Suppressor macrophage treated with lipopolysaccharide for 4 hours (primary cell): ENCODE measurements around the gene ANO8.
"Not testable (repeated sequence)": the region's sequence is repeated elsewhere in the genome, so short reads cannot be mapped to it uniquely, and the experiment has no call there.

Source experiments
- DNase-seq: peaks from one replicate; pipeline ENCODE4 v3.0.0-alpha.2; 2020

The ANO8 gene, protein sequence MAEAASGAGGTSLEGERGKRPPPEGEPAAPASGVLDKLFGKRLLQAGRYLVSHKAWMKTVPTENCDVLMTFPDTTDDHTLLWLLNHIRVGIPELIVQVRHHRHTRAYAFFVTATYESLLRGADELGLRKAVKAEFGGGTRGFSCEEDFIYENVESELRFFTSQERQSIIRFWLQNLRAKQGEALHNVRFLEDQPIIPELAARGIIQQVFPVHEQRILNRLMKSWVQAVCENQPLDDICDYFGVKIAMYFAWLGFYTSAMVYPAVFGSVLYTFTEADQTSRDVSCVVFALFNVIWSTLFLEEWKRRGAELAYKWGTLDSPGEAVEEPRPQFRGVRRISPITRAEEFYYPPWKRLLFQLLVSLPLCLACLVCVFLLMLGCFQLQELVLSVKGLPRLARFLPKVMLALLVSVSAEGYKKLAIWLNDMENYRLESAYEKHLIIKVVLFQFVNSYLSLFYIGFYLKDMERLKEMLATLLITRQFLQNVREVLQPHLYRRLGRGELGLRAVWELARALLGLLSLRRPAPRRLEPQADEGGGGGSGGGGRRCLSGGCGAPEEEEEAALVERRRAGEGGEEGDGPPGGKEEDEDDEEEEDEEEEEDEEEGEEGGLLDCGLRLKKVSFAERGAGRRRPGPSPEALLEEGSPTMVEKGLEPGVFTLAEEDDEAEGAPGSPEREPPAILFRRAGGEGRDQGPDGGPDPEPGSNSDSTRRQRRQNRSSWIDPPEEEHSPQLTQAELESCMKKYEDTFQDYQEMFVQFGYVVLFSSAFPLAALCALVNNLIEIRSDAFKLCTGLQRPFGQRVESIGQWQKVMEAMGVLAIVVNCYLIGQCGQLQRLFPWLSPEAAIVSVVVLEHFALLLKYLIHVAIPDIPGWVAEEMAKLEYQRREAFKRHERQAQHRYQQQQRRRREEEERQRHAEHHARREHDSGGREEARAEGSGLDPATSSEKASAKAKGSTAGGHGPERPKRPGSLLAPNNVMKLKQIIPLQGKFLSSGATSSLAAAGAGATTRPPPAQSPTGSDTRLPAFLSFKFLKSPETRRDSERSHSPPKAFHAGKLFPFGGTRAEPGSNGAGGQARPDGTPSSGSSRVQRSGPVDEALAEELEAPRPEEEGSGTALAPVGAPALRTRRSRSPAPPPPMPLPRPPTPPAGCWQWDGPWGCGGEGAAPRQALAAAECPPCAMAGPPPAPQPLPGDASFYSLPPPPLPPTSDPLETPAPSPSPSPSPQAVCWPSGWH

DNA sequence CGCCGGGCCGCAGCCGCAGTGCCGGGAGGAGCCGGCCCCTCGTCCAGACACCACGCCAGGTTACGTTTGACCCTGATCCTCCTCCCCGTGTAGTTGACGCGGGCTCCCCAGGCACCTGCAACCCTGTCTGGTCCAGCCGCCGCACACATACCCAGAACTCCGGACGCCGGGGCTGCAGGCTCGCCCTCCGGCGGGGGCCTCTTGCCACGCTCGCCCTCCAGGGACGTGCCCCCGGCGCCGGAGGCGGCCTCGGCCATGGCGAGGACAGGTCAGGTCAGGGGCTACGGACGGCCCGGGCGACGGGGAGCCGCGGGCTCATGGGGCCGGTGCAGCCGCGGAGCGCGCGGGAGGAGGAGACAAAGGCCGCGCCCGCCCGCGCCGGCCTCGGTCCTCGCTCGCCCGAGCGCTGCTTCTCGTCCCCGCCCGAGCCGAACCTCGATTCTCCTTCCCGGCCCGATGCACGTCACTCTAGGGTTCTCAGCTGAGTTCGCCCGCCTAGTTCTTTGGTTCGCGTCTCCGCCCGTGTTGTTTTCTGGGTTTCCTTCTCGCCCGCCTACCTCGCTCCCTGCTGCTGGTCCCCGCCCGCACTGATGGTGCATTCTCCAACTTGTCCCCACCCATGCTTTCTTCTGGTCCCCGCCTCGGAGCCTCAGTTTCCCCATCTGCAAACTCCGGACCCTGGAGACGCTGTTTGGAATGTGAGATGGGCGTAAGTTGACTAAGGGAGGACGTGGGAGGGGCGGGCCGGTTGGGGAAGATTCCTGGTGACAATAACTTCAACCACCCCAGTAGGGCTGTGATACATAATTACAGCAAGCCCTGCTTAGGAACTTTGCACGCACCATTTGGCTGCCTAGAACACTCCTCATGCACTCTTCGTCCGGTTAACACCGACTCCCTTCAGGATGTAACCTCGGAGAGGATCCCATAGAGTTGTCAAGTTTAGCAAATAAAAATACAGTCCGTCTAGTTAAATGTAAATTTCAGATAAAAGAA lies at the start of gene ANO8:
Gene ANO8 (minus strand): TSS at position 442 of the 996 bp plus-strand sequence. CDS start 185 bp downstream, at position 257.
- peak; percentile 96 for DNase-seq

DNA sequence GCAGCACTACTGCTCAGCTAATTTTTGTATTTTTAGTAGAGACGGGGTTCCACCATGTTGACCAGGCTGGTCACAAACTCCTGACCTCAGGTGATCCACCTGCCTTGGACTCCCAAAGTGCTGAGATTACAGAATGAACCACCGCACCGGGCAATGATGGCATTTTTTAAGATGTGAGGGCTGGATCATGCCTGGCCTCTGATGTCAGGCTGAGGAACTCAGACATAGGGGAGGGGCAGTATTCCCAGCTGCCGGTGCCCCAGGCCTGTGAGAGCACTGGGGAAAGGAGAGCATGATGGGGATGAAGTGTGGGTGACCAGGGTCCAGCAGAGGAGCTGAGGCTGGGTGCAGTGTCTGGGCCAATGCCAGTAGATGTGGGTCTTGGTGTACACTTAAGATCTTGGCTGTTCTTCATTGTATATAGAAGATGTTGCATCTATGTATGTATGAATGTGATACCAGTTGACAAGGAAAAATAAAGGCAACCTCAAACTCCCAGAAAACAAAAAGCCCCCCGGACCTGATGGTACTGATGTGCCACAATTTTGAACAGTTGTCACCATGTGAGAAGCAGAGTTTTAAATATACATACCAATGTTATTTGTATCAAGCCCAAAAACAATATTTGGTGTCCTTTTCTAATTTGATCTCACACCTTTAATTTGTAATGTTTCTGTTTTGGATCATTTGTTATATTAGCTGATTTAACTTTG lies 45.9 kb upstream of the ANO8 start:
- no peak for DNase-seq

DNA sequence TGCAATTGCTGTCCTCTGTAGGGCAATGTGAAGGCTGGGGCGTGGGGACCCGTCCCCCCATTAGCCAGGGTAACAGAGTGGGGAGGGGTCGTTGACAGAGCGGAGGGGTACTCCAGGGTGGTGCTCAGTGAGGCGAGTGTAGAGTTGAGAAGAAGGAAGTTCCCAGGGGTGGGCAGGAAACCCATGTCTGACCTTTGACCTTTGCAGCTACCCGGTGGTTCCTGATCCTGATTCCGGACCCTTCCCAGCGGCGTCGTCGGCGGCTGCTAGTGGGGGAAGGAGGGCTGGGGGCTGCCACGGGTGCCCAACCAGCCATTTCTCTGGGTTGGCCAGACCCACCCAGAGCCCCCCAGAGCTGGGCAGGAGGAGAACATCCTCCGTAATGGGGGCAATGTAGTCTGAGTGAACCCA lies 44.6 kb upstream of the ANO8 start:
- DNase-seq: no peak

DNA sequence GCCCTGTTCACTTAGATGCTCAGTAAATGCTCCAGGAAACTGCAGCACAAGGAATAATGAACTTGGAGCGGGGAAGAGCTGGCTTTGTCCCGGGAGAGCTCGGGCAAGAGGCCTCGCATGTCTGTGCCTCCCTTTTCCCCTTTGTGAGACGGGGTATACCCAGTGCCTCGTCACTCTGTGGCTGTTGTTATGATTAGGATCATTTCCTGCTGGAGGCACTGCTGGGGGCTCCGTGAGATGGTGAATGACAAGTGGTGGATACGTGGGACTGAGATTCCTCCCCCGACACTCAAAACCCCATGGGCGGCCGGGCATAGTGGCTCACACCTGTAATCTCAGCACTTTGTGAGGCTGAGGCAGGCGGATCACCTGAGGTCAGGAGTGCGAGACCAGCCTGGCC lies 43.6 kb upstream of the ANO8 start:
- no peak for DNase-seq

DNA sequence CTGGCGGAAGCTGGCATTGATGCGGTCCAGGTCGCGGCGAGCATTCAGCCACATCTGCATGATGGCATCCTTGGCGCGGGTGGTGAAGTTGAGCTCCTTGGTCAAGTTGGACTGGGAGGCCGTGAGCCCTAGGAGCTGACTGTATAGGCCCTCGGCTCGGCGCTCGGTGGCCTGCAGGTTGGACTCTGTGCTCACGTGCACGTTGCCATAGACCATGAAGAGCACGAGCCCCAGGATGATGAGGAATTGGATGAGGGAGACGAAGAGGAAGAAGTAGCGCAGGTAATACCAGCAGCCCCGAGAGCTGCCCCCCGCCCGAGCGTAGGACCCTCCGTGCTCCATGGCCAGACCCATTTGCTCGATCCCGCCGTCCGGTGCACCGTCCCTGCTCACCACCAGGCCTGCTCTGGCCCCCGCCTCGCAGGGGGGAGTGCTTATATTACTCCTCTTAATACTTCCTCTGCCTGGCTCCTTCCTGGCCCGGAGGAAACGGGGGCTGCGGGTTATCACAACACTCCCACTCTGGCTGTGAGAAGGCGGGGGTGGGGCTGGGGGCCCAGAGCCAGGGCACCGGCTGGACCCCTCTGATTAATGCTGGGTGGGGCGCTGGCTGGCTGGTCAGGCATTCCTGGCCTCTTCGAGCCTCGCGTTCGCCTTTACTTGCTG lies 42.4 kb upstream of the ANO8 start, which contains the start of gene PLVAP:
Gene PLVAP (minus strand): TSS at position 408 of the 666 bp plus-strand sequence. CDS start 54 bp downstream, at position 354.
- no peak for DNase-seq

DNA sequence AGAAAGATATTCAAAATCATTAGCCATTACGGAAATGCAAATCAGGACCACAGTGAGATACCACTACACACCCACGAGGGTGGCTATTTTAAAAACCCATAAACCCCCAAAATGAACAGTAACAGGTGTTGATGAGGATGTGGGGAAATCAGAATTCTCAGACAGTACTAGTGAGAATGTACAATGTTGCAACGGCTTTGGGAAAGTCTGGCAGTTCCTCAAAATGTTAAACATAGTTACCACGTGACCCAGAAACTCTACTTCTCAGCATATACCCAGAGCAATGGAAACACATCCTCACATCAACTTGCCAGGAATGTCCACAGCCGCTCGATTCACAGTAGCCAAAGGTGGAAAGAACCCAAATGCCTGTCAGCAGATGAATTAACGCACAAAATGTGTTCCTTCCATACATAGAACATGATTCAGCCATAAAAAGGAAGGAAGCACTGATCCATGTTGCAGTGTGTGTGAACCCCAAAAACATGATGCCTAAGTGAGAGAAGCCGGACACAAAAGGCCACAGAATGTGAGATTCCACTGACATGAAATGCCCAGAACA lies 35.5 kb upstream of the ANO8 start:
- DNase-seq: peak; percentile 87

DNA sequence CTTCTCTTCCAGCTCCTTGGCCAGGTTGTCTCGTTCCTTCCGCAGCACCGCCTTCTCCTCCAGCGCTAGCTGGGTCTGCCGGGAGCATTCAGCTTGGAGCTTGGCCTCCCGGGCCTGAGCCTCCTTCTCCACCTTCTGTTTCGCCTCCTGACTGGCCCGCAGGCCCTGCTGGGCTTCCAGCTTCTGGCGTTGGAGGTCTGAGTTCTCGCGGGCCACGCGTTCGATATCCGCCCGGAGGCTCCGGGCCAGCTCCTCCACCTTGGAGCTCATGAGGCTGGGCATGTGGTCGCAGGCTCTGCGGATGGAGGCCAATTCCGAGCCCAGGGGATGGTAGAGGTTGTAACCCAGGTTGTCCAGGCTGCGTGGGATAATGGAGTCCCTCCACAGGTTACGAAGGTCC lies 30.7 kb upstream of the ANO8 start:
- DNase-seq: no peak

DNA sequence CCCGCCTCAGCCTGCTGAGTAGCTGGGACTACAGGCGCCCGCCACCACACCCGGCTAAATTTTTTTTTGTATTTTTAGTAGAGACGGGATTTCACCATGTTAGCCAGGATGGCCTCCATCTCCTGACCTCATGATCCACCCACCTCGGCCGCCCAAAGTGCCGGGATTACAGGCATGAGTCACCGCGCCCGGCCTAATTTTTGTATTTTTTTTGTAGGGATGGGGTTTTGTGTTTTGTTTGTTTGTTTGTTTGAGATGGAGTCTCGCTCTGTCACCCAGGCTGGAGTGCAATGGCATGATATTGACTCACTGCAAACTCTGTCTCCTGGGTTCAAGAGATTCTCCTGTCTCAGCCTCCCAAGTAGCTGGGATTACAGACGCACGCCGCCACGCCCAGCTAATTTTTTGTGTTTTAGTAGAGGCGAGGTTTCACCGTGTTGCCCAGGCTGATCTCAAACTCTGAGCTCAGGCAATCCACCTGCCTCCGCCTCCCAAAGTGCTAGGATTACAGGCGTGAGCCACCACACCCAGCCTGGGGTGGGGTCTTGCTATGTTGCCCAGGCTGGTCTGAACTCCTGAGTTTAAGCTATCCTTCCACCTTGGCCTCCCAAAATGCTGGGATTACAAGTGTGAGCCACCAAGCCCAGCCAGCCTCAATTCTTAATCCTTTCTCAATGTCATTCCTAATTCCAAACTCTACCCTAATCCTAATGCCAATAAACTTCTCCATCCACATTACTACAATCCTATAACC lies 29.4 kb upstream of the ANO8 start:
- DNase-seq: not testable (repeated sequence)

DNA sequence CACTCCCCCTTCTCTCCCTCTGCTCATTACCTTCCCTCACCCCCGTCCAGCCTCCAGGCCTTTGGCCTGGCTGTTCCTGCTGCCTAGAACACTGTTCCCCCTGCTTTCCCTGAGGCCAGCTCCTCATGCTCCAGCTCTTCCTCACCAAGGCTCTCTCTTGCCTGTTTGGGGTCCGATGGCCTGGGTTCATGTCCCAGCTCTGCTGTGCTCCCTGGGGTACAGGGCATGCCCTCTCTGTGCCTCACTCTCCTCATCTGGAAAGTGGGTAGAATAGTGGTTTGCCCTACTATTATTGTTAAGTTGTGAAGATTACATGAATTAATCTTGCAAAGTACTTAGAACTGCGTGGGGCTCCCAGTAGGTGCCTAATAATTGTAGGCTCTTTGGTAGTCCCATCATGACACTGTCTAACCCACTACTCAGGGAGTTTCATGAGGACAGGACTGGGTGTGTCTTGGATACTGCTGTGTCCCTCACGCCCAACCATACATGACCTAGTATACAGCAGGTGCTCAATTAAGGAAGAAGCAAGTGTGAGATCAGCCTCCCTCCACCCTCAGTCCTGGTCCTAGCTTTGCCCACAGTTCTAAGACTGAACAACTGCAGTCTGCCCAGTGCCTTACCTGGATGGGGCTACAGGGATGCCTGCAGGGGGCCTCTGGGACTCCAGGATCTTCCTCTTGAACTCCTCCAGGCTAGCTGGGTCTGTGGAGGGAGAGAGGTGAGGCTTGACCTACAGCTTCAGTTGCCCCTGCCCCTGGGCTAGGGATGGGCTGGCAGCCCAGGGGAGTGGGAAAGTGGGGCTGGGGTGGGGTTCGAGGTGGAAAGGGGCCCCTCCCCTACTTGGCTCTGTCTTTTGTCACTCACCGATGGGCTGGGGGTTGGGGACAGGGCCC lies 25.5 kb upstream of the ANO8 start:
- no peak for DNase-seq

DNA sequence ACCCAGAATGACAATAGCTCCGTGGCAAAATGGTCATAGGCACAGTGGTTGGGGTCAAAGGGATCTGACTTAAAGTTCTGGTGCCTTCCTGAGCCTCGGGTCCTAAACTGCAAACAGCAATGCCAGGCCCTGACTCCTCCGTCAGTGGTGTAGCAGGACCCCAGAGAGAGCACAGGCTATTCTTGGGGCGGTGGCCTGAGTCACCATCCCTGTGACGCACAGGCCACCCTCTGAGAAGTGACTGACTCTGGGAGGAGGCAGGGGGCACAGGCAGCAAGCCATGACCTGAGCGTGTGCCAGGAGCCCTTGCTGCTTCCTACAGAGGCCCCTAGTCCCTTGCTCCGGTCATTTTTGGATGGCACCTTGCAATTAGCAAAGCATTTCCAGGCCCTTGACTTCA lies 23.7 kb upstream of the ANO8 start:
- DNase-seq: no peak

DNA sequence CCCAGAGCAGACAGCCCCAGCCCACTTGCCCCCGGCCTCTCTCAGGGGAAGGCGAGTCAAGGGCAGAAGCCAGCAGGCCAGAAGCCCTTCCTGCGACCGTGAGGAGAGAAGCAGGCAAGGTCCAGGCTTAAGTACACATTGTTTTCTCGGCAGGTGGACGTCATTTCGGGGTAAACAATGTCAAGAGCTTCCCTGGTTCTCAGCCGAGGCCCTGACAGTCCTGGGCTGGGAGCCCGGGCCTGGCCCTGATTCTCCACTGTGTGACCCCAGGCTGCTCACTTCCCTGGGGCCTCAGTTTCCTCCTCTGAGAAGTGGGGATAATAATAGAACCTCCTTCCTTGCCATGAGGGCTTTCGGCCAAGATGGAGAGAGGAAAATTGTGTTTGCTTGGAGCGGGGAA lies 23.1 kb upstream of the ANO8 start:
- no peak for DNase-seq

DNA sequence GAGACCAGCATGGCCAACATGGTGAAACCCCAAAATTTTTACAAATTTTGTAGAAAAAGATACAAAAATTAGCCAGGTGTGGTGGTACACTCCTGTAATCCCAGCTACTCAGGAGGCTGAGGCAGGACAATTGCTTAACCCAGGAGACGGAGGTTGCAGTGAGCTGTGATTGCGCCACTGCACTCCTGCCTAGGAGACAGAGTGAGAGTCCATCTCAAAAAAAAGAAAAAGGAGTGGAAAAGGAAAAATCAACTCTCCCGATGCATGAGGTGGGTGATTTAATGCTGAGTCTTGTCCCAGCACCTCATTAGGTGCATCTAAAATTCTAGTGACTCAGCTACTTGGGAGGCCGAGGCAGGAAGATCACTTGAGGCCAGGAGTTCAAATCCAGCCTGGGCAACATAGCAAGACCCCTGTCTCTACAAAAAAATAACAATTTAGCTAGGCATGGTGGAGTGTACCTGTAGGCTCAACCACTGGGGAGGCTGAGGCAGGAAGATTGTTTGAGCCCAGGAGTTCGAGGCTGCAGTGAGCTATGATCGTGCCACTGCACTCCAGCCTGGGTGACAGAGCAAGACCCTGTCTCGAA lies 22.5 kb upstream of the ANO8 start:
- no peak for DNase-seq

DNA sequence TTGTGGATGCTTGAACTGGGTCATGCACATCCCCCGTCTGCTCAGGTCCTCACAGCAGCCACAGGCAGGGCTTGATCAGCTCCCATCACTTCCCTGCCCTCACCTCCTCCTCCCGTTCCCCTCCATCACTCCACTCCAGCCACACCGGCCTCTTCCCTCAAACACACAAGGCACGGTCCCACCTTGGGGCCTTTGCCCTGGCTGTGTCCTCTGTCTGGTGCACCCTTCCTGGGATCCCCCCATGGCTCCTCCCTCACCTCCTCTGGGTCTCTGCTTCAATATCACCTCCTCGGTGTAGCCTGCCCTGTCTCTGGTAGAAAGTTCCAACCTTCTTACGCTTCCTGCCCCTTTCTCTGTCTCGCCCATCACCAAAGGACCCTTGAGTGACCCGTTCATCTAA lies 18.7 kb upstream of the ANO8 start:
- DNase-seq: no peak

DNA sequence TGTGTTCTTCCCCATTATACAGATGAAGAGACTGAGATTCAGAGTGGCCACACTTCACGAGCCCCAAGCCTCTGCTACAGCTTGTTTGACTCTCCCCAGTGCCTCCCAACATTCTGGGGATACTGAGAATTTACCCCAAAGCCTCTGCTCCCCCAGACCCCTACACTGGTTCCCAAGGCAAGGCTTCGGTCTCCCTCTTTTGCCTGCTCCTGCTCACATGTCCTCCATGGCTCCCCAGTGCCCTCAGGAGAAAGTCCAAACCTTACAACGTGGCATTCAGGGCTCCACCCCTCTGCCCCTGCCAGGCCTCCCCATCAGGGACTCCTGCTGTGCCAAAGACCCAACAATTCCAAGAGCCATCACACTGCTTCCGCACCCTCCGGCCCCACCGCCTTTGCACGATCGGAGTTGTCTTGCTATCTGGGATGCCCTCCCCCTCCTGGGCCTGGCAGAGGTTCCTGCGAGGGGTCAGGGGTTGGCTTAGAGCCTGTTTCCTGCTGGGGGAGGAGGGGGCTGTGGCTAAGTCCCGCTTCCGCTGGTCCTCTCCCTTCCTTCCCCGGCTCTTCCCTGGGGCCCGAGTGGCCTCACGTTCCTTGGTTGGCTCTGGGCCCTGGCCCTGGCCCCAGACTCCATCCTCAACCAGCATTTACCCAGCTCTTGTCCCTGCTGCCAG lies 18.1 kb upstream of the ANO8 start:
- no peak for DNase-seq

DNA sequence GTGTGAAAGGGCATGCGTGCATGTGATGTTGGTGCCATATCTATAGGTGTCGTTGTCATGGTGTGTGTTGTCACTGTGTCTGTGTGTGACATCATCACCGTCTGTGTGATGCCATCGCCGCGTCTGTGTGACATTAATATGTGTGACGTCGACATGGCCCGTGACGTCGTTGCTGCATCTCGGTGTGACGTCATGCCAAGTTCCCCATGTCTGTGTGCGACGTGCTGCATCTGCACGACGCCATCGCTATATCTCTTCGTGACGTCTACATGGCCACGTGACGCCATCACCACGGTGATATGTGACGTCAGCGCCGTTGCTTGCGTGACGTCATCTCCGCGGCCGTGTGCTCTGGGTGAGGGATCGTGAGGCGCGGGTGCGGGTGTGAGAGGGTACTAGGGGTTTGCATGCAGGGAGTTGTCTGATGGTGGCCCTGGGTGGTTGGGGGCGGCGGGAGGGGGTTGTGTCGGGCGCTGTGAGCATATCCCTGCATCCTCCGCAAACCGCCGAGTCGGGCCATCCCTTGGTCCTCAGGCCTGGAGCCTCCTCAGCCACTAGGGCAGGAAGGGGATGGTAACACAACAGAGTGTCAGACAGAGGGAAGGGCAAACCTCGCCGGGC lies 17.3 kb upstream of the ANO8 start:
- no peak for DNase-seq

DNA sequence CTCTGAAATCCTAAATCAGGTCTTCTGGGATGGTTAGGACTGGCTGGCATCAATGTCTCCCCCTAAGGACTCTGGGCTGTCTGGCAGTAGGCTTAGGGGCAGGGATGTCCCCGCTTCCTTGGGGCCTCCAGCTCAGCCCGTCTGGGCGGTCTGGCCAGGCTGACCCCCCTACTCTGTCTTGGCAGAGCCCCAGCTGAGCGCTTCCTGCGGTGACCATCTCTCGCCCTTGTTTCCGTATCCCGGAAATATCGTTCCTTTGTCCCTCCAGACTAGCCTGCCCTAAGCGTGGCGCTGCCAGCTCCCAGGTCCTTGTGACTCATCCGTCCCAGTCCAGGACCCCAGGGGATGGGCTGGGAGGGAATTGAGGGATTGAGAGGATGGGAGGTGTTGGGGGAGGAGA lies 14.0 kb upstream of the ANO8 start:
- DNase-seq: no peak

DNA sequence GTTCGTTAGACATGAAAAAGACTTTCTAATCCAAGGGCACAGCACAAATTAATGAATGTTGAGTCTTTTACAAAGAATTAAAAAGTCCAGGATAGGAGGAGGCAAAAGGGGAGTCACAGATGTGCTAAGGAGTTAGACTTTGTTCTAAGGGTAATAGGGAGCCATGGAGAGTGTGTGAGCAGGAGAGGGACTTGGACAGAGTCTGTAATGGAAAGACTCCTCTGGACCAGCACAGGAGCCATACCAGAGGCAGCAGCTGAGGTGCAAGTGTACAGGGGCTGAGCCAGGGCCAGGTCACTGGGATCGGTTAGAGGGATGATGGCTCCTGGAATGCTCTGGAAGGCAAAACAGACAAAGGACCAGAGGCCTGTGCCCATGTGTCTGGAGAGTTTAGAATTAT lies 13.2 kb upstream of the ANO8 start:
- DNase-seq: no peak
